Skeletal muscle cell (primary cell): ENCODE data around the gene SPPL3.
"Not testable (repeated sequence)": the region's sequence is repeated elsewhere in the genome, so short reads cannot be mapped to it uniquely, and the experiment has no call there.

ENCODE experiments used
- DNase-seq: peaks from one replicate; pipeline ENCODE4 v3.0.0-alpha.2; 2010; ENCODE audit warnings: low read depth
- H3K4me3 ChIP-seq: 2 replicates; pipeline ENCODE4 v1.5.1; 2011; ENCODE audit warnings: low read depth, mild to moderate bottlenecking, control low read depth, low read length, moderate library complexity

The SPPL3 gene

DNA sequence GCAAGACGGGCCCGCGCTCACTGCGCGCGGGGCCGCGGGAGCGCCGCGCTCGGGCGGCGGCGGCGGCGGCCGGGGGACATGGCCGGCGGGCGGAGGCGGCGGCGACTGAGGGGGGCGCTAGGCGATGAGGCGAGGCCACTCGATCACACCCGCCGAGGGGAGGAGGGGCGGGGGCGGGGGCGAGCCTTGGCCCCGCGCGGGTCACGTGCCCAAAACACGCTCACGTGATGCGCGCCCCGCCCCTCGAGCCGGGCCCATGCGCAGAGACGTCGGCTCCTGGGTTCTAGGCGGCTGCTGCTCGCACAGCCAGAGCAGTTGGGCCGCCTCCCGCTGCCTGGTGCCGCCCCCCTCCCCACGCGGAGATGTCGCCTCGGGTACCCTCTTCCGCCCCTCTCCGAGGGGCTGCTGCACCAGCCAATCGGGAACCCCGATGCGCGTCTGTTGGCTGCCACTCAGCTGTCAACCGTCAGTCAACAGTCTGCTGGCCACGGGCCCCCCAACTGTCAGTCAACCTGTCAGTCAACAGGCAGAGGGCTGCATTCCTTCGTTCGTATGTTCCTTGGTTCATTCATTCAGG, at the start of gene SPPL3:
SPPL3 (minus strand) TSS at position 162 of the 577 bp plus-strand sequence. CDS start 491 bp downstream, outside the sequence.
- DNase-seq: peak; percentile 34
- peak within 1 kb of the TSS; percentile 77 for H3K4me3 ChIP-seq

GRCh38 chr12:120950807-120951206, 46.6 kb upstream of the SPPL3 start:
- DNase-seq: no peak
- H3K4me3 ChIP-seq: no peak overlapping the region

DNA sequence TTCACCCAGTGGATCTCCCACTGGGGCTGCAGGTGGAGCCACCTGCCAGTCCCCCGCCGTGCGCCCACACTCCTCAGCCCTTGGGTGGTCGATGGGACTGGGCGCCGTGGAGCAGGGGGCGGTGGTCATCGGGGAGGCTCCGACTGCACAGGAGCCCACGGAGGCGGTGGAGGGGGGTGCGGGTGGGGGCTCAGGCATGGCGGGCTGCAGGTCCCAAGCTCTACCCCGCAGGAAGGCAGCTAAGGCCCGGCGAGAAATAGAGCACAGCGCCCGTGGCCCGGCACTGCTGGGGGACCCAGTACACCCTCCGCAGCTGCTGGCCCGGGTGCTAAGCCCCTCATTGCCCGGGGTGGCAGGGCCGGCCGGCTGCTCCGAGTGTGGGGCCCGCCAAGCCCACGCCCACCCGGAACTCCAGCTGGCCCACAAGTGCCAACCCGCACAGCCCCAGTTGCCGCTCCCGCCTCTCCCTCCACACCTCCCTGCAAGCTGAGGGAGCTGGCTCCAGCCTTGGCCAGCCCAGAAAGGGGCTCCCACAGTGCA, 46.2 kb upstream of the SPPL3 start:
- not testable (repeated sequence) for DNase-seq, H3K4me3 ChIP-seq

DNA sequence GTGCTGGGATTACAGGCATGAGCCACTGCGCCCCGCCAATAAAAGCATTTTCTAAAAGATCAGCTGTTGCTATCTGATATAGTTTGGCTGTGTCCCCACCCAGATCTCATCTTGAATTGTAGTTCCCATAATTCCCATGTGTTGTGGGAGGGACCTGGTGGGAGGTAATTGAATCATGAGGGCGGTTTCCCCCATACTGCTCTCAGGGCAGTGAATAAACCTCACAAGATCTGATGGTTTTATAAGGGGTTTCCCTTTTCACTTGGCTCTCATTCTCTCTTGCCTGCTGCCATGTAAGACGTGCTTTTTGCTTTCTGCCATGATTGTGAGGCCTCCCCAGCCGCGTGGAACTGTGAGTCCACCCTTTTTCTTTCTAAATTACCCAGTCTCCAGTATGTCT, 41.4 kb upstream of the SPPL3 start:
- DNase-seq: not testable (repeated sequence)

DNA sequence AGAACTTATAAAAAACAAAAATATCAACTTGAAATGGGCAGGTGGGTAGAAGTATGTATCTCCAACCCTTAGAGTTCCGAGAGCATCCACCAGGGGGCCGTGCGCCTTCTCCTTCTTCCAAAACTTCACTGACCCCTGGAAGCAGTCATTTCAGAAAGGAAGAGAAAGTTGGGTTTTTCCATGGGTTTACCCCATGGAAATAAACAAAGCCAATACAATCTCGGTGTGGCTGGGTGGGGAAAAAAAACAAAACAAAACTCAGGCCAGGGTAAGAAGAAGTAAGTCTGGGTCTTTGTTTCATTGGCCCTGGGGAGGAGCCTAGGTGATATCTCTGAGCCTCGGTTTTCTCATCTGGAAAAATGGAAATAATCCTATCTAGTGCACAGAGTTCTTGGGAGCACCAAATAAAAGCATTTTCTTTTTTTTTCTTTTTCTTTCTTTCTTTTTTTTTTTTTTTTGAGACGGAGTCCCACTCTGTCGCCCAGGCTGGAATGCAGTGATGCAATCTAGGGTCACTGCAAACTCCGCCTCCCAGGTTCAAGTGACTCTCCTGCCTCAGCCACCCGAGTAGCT, 40.6 kb upstream of the SPPL3 start:
- H3K4me3 ChIP-seq: no peak overlapping the region
- no peak for DNase-seq

More for the DNA sequence above, 41.4 kb upstream of the SPPL3 start:
- H3K4me3 ChIP-seq: not testable (repeated sequence)

DNA sequence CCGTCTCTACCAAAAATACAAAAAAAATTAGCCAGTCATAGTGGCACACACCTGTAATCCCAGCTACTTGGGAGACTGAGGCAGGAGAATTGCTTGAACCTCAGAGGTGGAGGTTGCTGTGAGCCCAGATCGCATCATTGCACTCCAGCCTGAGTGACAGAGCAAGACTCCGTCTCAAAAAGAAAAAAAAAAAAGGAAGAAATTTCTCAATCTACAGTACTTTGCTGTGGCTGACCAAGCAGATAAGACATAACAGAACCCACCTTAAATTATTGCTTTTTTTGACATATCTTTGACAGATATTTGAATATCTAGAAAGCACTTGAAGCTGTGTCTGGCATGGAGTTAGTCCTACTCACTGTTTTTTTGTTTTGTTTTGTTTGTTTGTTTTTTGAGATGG, 39.3 kb upstream of the SPPL3 start:
- DNase-seq: no peak
- H3K4me3 ChIP-seq: no peak overlapping the region

GRCh38 chr12:120941846-120942405, 37.8 kb upstream of the SPPL3 start:
- no peak overlapping the region for H3K4me3 ChIP-seq
- DNase-seq: no peak

- no peak overlapping the region for H3K4me3 ChIP-seq
- DNase-seq: no peak
Measured at GRCh38 chr12:120941412-120941811, 37.3 kb upstream of the SPPL3 start.

DNA sequence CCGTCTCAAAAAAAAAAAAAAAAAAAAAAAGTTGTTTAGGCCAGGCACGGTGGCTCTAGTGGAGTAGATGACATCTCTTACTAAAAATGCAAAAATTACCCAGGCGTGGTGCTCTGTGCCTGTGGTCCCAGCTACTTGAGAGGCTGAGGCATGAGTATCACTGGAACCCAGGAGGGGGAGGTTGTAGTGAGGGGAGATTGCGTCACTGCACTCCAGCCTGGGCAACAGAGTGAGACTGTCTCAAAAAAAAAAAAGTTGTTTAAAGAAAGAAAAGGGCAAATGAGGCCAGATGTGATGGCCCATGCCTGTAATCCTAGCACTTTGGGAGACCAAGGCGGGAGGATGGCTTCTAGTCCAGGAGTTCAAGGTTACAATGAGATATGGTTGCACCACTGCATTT, 36.6 kb upstream of the SPPL3 start:
- no peak for DNase-seq

GRCh38 chr12:120940006-120940405, 35.8 kb upstream of the SPPL3 start:
- no peak for DNase-seq
- no peak overlapping the region for H3K4me3 ChIP-seq

More for the DNA sequence above, 36.6 kb upstream of the SPPL3 start:
- H3K4me3 ChIP-seq: no peak overlapping the region

- no peak for DNase-seq
- no peak overlapping the region for H3K4me3 ChIP-seq
Measured at GRCh38 chr12:120939523-120939922, 35.4 kb upstream of the SPPL3 start.

GRCh38 chr12:120938496-120938895, 34.3 kb upstream of the SPPL3 start:
- no peak for DNase-seq
- no peak overlapping the region for H3K4me3 ChIP-seq

DNA sequence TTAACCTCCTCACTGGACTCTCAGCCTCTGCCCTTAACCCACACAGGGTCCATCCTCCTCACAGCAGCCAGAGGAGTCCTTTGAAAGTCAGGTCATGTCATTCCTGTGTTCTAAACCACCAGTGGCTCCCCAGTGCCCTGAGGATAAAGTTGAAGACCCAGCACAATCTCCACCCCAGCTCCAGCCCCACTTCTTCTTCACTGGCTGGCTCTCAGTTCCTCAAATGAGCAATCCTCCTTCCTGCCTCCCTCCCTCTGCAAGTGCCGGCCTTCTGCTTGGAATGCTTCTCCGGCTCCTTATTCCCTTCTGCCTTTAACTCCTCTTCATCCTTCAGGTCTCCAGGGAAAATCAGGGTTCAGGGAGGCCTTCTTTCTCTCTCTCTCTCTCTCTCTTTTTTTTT, 32.0 kb upstream of the SPPL3 start:
- H3K4me3 ChIP-seq: no peak overlapping the region
- no peak for DNase-seq

DNA sequence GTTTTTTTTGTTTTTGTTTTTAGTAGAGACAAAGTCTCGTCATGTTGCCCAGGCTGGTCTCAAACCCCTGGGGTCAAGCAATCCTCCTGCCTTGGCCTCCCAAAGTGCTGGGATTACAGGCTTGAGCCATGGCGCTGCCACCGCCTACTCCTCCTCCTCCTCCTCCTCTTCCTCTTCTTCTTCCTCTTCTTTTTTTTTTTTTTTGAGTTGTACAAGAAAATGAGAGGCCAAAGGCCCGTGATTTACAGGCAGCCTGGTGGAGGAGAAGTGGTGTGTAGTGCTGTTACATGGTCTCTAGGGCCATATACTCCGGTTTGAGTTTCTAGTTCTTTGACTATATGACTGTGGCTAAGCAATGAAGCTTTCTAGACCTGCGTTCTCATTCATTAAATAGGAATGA, 29.6 kb upstream of the SPPL3 start:
- no peak for DNase-seq
- no peak overlapping the region for H3K4me3 ChIP-seq

DNA sequence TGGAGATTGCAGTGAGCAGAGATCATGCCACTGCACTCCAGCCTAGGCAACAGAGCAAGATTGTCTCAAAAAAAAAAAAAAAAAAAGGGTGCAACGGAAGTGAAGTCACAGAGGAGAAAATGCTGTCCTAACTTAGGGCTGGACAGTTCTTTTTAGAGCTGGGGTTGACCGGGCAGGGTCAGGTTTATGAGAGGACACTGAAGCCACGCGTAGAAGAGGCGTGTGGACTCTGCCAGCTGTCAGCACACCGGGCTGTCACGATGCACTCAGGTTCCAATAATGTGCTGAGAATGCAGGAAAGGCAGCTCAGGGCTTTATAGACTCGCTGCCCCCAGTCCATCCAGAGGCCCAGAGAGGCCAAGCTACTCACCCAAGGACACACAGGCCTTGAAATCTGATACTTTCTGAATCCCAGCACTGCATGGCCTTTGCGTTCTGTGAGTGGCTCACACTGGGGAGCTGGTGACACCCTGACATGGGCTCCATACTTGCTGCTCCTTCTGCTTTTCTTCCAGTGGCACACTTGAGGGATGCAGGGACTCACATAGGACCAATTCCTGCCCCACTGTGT, 28.9 kb upstream of the SPPL3 start:
- DNase-seq: no peak
- H3K4me3 ChIP-seq: no peak overlapping the region

DNA sequence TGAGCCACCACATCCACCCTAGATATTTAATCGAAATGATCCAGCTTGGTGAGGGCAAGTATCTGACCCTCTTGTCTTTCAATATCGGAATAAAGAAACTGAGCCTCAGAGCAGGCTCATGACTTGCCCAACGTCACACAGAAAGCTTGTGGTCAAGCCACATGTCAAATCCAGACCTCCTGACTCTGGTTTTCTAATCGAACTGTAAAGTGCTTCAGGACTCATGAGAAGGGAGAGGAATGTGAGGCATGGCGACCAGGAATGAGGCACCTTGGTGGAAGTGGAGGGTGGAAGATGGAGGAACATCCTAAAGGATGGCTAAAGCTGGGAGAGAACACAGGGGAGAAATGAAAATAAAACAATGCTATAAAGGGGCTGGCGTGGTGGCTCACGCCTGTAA, 27.9 kb upstream of the SPPL3 start:
- H3K4me3 ChIP-seq: no peak overlapping the region
- no peak for DNase-seq

- no peak for DNase-seq
- H3K4me3 ChIP-seq: no peak overlapping the region
Measured at GRCh38 chr12:120930032-120930431, 25.9 kb upstream of the SPPL3 start.

DNA sequence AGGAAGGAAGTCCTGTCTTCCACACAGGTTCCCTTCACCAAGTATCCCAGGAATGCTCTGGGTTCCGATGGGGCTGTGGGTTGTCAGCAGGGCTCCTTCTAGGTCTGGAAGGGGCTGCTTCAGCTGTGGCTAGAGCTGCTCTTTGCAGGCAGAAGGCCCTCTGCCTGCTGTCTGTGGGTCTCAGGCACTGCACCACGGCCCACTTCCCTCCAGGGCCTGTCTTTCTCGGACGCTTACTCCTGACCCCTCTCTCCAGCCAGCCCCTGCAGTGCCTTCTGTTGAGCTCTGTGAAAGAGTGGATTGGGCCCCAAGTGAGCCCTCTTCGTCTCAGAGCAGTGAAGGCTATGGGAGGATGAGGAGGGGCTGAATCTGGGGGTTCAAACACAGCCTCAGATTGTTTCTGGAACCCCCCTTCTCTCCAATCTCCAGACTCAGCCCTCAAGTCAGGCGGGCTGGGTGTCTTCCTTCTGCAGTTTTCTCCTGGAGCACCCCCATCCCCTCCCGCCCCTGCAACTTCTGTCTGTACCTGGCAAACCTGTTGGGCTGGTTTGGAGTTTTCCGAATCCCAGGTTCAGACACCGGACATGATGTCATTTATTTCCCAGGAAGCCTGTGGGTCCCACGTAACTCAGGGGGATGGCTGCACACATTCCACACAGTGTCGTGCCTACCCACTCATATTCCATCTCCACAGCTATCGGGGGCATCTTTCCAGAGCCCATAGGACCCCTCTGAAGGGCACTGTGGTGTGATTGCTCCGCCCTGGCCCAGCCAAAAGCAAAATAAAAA, 24.9 kb upstream of the SPPL3 start:
- H3K4me3 ChIP-seq: no peak overlapping the region
- no peak for DNase-seq

GRCh38 chr12:120925740-120926563, 21.8 kb upstream of the SPPL3 start:
- no peak for DNase-seq
- H3K4me3 ChIP-seq: no peak overlapping the region
